ENCODE results near the gene SERPINA4.
"Not testable (repeated sequence)": the region's sequence is repeated elsewhere in the genome, so short reads cannot be mapped to it uniquely, and the experiment has no call there.

DNA sequence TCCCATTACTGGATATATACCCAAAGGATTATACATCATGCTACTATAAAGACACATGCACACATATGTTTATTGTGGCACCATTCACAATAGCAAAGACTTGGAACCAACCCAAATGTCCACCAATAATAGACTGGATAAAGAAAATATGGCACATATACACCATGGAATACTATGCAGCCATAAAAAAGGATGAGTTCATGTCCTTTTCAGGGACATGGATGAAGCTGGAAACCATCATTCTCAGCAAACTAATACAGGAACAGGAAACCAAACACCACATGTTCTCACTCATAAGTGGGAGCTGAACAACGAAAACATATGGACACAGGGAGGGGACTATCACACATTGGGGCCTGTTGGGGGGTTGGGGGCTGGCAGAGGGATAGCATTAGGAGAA lies 47.7 kb downstream of the SERPINA4 start:
- TF ChIP-seq JUNB (IDR thresholded peaks at IDR 0.05; ENCODE audit: unreplicated experiment); CREB1 (CRISPR knock-in tag; IDR thresholded peaks at IDR 0.05; ENCODE audit: low read depth): not testable (repeated sequence)
- TF ChIP-seq, protein P1, sequence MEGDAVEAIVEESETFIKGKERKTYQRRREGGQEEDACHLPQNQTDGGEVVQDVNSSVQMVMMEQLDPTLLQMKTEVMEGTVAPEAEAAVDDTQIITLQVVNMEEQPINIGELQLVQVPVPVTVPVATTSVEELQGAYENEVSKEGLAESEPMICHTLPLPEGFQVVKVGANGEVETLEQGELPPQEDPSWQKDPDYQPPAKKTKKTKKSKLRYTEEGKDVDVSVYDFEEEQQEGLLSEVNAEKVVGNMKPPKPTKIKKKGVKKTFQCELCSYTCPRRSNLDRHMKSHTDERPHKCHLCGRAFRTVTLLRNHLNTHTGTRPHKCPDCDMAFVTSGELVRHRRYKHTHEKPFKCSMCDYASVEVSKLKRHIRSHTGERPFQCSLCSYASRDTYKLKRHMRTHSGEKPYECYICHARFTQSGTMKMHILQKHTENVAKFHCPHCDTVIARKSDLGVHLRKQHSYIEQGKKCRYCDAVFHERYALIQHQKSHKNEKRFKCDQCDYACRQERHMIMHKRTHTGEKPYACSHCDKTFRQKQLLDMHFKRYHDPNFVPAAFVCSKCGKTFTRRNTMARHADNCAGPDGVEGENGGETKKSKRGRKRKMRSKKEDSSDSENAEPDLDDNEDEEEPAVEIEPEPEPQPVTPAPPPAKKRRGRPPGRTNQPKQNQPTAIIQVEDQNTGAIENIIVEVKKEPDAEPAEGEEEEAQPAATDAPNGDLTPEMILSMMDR (conservative IDR thresholded peaks at IDR 0.05; ENCODE audit: low read depth in 2 of 2), result not testable (repeated sequence)

All from GM23338 (cell line).